ENCODE measurements around the gene RFX2.
"Not testable (repeated sequence)": the region's sequence is repeated elsewhere in the genome, so short reads cannot be mapped to it uniquely, and the experiment has no call there.

Gene RFX2

GRCh38 chr19:5966941-5967340, 143.4 kb downstream of the RFX2 start:
- DNase-seq, result no peak

DNA sequence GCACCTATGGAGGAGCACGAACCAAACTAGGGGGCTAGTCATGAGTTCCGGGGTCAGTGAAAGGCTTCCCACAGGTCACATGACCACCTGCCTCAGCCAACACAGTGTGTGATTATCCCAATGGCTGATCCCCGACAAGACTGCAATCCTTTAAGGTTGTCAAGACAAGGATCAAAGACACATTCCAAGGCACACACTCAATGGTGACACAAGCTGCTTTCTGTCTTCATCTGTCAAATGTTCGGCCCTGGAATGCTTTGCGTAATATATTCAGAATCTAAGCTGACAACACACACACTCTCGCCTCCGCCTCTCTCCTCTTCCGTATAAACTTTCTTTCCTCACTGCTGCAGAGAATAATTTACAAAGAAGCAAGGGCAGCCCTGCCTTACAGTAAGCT, 144.1 kb downstream of the RFX2 start:
- no peak for DNase-seq

- no peak for DNase-seq
Observed at GRCh38 chr19:5964816-5965565, 145.3 kb downstream of the RFX2 start.

- no peak for DNase-seq
Observed at GRCh38 chr19:5963855-5964254, 146.4 kb downstream of the RFX2 start.

DNA sequence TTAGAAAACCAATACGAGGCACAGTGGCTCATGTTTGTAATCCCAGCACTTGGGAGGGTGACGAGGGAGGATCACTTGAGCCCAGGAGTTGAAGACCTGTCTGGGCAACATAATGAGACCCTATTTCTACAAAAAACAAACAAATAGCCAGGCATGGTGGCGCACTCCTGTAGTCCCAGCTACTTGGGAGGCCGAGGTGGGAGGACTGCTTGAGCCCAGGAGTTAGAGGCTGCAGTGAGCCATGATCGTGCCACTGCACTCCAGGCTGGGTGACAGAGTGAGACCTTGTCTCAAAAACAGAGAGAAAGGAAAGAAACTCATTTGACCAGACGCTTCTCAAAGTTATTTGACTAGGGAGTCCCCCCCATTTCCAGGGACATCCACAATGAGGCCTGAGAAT, 147.0 kb downstream of the RFX2 start:
- not testable (repeated sequence) for DNase-seq

DNA sequence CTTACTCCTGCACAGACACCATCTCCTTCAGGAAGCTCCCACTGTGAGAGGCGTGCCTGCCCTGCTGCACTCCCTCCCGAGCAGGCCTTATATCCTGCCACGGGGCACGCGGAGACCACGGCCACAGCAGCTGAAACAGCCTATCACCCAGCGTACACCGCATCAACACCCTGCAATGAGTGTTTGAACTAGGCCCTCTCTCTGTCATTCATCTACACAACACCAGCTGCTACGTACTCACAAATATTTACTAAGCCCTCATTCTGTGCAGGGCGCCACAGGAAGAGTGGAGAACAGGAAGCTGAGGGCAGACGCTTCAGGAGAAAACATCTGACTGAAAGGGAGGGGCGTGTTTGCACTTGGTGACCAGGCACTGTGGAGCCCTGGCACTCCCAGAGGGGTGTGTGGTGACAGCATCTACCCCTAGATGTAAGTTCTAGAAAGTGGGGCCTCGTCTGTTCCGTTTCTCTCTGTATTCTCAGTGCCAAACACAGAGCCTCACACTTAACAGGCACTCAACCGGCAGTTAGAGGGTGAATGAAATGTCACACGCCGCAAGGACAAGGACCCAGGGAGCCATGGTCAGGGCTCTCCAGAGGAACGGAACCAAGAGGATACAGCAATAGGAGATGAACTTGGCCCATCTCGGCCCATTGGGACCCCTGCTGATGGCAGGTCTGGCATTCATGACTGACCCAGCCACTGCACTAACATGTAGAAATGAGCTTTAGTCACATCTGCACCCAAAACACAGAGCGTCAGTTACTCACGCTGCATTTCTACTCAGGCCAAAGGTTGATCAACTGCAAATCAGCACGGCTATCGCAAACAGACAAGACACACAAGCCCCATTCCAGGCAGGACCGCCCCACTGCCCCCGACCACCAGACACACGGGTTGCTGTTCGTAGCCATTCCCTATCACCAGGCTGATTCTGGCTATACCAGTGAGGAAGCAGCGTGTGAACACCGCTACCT, 148.0 kb downstream of the RFX2 start:
- peak; percentile 44 for DNase-seq

- DNase-seq, result not testable (repeated sequence)
Observed at GRCh38 chr19:5961641-5961968, 148.7 kb downstream of the RFX2 start.

DNA sequence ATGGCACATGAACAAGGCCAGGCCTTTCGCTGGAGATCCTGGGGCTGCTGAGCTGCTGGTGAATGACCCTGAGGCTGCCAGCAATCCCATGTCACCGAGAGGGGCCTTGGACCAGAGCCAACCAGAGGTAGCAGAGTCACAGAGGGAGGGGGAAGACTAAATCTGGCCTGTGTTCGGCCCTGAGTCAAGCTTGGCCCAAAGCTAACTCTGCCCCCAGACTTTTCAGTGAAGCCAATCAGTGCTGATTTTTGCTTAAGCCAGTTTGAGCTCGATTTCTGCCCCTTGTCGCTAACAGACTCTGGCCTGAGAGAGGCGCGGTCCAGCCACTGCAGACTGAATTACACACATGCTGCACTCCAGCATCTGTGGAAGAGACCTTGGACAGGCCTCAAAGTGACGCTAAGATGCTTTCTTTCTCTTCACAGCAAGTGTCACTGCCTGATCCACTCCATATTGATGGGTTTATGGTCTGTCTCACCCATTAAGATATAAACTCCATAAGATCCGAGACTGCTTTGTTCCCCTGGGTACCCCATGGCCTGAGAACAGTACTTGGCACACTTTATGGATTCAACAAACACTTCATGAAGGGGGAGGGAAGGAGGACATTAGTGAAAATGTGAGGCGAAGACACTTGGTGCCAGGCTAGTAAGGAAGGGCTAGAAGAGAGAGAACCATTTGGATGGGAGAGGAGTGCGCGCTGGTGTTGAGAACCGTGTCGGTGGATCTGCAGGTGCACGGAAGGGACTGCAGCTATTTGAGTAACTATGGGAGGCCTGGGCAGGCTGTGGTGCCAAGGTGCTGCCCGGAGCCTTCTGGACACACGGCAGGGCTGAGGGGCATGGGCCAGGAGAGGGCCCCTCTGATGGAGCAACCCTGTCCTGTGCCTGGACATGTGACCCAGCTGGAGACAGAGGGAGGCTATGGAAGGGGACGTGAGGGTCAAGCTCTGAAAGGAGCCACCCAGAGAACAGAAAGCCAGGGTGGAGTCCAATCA, 150.0 kb downstream of the RFX2 start:
- DNase-seq, result no peak

DNA sequence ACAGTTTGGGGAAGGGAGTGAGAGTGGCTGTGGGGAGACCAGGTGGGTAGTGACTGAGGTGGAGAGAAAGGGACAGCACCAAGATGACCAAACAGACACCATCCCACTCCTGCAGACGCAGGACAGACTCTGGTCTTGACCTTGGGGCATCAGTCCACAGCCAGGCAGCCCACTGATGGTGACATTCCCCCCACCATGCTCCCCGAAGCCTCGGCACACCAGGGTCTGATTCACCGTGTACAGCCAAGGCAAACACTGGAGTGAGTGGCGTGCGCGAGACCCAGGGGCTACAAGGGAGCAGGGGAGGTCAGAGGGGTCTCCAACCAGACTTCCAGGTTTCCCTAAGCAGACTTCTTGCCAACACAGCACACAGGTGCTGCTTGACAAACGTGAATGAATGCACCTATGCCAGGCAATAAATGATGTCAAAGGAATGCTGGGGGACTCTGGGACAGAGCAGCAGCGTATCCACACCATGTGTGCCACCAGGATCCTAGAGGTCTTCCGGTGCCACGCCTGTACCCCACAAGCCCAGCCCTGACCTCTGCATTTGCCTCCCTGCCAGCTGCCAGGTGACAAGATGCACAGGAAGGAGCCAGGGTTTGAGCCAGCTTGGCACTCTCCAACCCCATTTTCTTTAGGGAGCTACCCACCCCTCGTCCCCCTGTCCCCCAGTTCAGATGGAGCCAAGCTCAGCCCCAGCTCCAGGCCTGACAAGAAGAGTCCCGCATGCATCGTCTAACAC, 150.9 kb downstream of the RFX2 start:
- DNase-seq, result no peak

GRCh38 chr19:5958851-5959122, 151.5 kb downstream of the RFX2 start:
- DNase-seq, result no peak

- DNase-seq, result no peak
Observed at GRCh38 chr19:5958074-5958850, 152.0 kb downstream of the RFX2 start.

DNA sequence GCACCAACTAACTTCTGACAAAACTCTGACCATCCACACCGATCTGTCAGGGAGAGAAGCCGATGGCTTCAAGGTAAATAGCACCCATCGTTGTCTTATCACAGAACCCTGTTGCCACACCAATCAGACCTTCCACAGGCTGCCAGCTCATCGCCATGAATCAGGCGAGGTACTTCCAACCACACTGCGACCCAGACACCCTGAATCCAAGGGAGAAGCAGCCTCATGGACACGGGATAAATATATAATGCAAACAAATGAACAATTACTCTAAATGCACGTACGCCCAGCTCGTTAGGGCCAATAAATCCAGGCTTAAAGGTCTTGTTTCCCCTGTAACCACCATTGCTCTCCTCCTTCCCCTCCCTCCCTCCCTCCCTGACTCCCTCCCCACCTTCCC, 153.1 kb downstream of the RFX2 start:
- no peak for DNase-seq

DNA sequence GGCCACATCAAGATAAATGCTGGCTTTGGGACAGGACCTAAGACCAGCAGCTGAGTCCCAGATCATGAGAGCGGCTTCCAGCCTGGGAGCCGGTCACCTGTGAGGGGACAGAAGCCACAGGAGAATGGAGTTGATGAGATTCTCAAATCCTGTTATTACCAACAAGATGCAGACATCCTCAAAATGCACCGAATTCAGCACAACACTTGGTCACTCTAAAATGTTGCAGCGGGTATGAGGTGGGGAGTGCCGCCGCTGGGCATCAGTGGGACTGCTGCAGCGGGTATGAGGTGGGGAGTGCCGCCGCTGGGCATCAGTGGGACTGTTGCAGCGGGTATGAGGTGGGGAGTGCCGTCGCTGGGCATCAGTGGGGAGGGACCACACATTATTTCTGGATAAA, 153.6 kb downstream of the RFX2 start:
- DNase-seq, result no peak

GRCh38 chr19:5956323-5956722, 154.0 kb downstream of the RFX2 start:
- DNase-seq, result no peak

DNA sequence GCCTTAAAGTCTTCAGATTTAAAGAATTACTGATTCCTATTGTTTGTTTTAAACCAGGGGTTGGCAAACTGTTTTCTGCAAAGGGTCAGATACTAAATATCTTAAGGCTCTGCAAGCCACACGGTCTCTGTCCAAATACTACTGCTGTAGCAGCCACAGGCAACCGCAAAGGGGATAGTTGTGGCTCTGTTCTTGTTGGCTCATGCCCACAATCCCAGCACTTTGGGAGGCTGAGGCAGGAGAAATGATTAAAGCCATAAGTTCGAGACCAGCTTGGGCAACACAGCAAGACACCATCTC, 154.7 kb downstream of the RFX2 start:
- DNase-seq, result no peak

- no peak for DNase-seq
Observed at GRCh38 chr19:5954293-5954692, 156.0 kb downstream of the RFX2 start.

GRCh38 chr19:5953680-5954213, 156.6 kb downstream of the RFX2 start:
- DNase-seq, result no peak

DNA sequence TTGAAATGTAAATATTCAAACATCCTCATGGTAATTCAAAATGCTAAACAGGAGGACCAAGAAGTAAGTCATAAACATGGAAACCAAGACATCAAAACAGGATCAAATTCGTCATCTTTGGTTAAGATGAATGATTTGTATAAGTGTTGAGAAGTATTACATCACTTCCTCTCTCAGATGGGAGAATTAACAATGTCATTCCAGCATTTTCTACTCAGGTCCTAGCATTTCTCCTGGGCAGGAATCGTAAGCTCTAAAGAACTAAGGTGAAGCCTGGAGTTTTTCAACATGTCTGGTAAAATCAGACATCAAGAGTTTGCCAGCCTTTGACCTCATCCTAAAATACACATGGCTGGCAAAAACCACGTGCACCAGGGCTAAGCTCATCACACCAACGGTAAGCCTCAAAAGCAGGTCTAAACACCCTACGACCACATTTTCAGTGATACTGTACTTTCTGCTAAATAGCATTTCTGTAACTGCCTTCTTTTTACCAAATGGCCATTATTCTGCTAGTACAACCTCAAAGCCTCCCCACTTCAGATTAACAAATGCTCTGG, 157.2 kb downstream of the RFX2 start:
- no peak for DNase-seq

DNA sequence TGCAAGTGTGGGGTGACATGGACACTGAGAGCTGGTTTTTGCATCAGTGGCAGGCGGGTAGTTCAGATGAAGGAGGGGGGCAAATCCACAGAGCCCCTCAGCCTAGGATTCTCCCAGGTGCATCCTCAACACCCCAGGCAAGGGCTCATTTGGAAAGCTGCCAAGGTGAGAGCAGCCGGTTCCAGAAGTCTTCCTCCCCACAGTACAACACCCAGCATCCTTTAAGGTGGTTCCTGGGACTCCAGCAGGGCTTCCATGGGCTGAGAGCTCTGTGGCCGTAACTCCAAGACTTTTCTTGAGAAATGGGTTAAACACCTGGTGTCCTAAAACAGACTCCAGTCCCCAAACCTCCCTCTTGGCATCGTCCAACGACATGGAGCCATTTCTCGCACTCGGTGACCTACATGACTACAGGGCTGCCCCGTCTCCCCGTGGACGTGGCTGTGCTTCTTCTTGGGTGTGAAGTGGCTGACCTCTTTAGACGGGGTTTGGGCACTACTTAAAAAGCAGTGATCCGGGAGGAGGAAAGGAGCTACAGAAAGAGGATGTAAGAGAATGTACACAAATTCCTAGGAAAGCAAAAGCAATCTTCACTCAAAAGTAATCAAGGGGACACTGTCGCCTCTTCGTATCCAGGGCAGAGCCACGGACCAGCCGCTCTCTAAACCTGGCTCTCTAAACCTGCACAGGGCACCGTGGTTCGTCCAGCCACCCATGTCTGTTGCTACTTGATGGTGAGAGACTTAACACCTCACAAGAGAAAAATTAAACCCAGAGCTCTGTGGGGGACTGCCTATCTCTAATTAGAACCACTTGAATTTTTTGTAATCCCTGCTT, 157.9 kb downstream of the RFX2 start:
- DNase-seq, result no peak

- DNase-seq, result no peak
Observed at GRCh38 chr19:5951338-5951861, 158.9 kb downstream of the RFX2 start.

All from NCI-H2171 (cell line).